Neural cell (in vitro differentiated cells): ENCODE results near the gene RIPOR2. TPM values are rescaled to one million over a fixed set of nuclear protein-coding genes. Genes with fewer than 3 reads are reported as not detected.

Experiments
- H2AFZ ChIP-seq: fragments of 200-600, 300-800 bp; sonication (generic), shearing (Covaris generic); 2 replicates; pipeline ENCODE4 v1.6.0; 2014; ENCODE audit warnings: low read depth, mild to moderate bottlenecking, antibody characterized with exemption, low read length, moderate library complexity
- H3F3A ChIP-seq: fragments of 200-600 bp; shearing (Covaris generic); 2 replicates; pipeline ENCODE4 v1.6.1; 2016; ENCODE audit warnings: mild to moderate bottlenecking, moderate library complexity, mixed read lengths, antibody characterized with exemption, low read length; ENCODE audit not compliant: insufficient read depth, poor library complexity, severe bottlenecking
- H3K27ac ChIP-seq: fragments of 200-600, 300-800 bp; sonication (generic), shearing (Covaris generic); 2 replicates; pipeline ENCODE4 v1.5.1; 2014; ENCODE audit warnings: mild to moderate bottlenecking, low read length, moderate library complexity
- H3K27me3 ChIP-seq: fragments of 300-800, 200-600 bp; sonication (generic), shearing (Covaris generic); 2 replicates; pipeline ENCODE4 v1.6.0; 2014; ENCODE audit warnings: mild to moderate bottlenecking, low read depth, low read length, moderate library complexity; ENCODE audit not compliant: insufficient read depth
- H3K36me3 ChIP-seq: fragments of 300-800, 200-600 bp; sonication (generic), shearing (Covaris generic); 2 replicates; pipeline ENCODE4 v1.5.1; 2014; ENCODE audit warnings: mild to moderate bottlenecking, antibody characterized with exemption, low read length, moderate library complexity; ENCODE audit not compliant: insufficient read depth
- H3K4me2 ChIP-seq: fragments of 300-800, 200-600 bp; sonication (generic), shearing (Covaris generic); 2 replicates; pipeline ENCODE4 v1.6.0; 2014; ENCODE audit warnings: mild to moderate bottlenecking, low read length
- H3K4me3 ChIP-seq: fragments of 300-800, 200-600 bp; sonication (generic), shearing (Covaris generic); 2 replicates; pipeline ENCODE4 v1.5.1; 2014; ENCODE audit warnings: mild to moderate bottlenecking, low read length, moderate library complexity
- H3K79me2 ChIP-seq: fragments of 200-600 bp; shearing (Covaris generic); replicated peaks from 2 replicates; pipeline ENCODE4 v1.6.0; 2014; ENCODE audit warnings: mild to moderate bottlenecking, low read length, moderate library complexity; ENCODE audit not compliant: insufficient read depth
- H3K9ac ChIP-seq: fragments of 300-800, 200-600 bp; sonication (generic), shearing (Covaris generic); 2 replicates; pipeline ENCODE4 v1.6.1; 2016; ENCODE audit warnings: mild to moderate bottlenecking, low read length, mixed read lengths
- H3K9me2 ChIP-seq: fragments of 200-600 bp; shearing (Covaris generic); 2 replicates; pipeline ENCODE4 v1.6.1; 2016; ENCODE audit warnings: mild to moderate bottlenecking, low read length, mixed read lengths; ENCODE audit not compliant: insufficient read depth
- H3K9me3 ChIP-seq: fragments of 200-600, 300-800 bp; sonication (generic), shearing (Covaris generic); 2 replicates; pipeline ENCODE4 v1.6.1; 2016; ENCODE audit warnings: mild to moderate bottlenecking, mixed run types, low read length, moderate library complexity, mixed read lengths
- H4K20me1 ChIP-seq: fragments of 200-600 bp; shearing (Covaris generic); 2 replicates; pipeline ENCODE4 v1.6.1; 2016; ENCODE audit warnings: mild to moderate bottlenecking, mixed run types; ENCODE audit not compliant: insufficient read depth
- EP300 ChIP-seq: fragments of 450-650 bp; conservative IDR thresholded peaks from 2 replicates; pipeline ENCODE4 v1.6.1; 2014; ENCODE audit warnings: antibody characterized with exemption, mild to moderate bottlenecking, moderate library complexity; ENCODE audit not compliant: poor library complexity, severe bottlenecking
- EZH2 ChIP-seq: fragments of 200-600, 300-800 bp; shearing (Covaris generic), sonication (generic); IDR thresholded peaks from 2 replicates; pipeline ENCODE4 v1.6.1; 2014; ENCODE audit warnings: antibody characterized with exemption, low read length, borderline replicate concordance, mild to moderate bottlenecking; ENCODE audit not compliant: insufficient read depth, poor library complexity, severe bottlenecking
- MXI1 ChIP-seq: fragments of 450-650 bp; conservative IDR thresholded peaks from 2 replicates; pipeline ENCODE4 v1.6.1; 2014; ENCODE audit warnings: antibody characterized with exemption, mild to moderate bottlenecking; ENCODE audit not compliant: poor library complexity, severe bottlenecking
- POLR2AphosphoS5 ChIP-seq: IDR thresholded peaks from 2 replicates; pipeline ENCODE4 v1.6.1; 2012
- RAD21 ChIP-seq: fragments of 450-650 bp; conservative IDR thresholded peaks from 2 replicates; pipeline ENCODE4 v1.6.1; 2014; ENCODE audit warnings: antibody characterized with exemption, mild to moderate bottlenecking, moderate library complexity
- SMC3 ChIP-seq: fragments of 450-650 bp; conservative IDR thresholded peaks from 2 replicates; pipeline ENCODE4 v1.6.1; 2014; ENCODE audit warnings: antibody characterized with exemption, mild to moderate bottlenecking, moderate library complexity; ENCODE audit not compliant: poor library complexity
- TAF1 ChIP-seq: IDR thresholded peaks from 2 replicates; pipeline ENCODE4 v1.6.1; 2012; ENCODE audit warnings: low read depth
- polyA plus RNA-seq: library from polyadenylated mRNA; depleted of rRNA; stranded (reverse); fragments of >200 nt; gene quantifications from 2 replicates; pipeline ENCODE4 v1.2.3, GENCODE V29; 2014
- TF ChIP-seq, protein P1 (sequence below): fragments of 450-650 bp; IDR thresholded peaks from 2 replicates; pipeline ENCODE4 v1.5.1; 2014; ENCODE audit warnings: antibody characterized with exemption, mild to moderate bottlenecking, moderate library complexity; ENCODE audit not compliant: poor library complexity, severe bottlenecking
- TF ChIP-seq, protein P2 (sequence below): IDR thresholded peaks from 2 replicates; pipeline ENCODE4 v1.6.1; 2012; ENCODE audit warnings: borderline replicate concordance

Gene RIPOR2
- polyA plus RNA-seq, 1 donor from 2014 or later: 83.8 TPM

DNA sequence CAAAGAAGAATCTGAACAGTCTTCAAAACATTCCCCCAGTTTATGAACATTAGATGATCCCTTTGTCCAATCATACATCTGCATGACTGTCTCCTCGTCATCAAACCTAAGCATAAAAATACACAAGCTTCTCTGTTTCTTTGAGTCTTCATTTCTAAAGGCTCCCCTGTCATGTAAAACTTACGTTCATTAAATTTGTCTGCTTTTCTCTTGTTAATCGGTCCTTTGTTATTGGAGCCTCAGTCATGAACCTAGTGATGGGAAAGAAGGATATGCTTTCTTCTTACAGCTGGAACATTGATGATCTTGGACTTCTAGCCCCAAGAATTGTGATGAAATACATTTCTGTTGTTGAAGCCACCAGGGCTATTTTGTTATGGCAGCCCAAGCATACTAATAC, 18.0 kb upstream of the RIPOR2 start:
- Histone ChIP-seq H4K20me1 (no peaks in the 10 kb centered on the region), H3K9me2 (no peaks in the 10 kb centered on the region), H3K4me2 (no peak overlapping the region), H3K27ac (no peak overlapping the region), H3K4me3 (no peak overlapping the region), H3F3A (no peaks in the 10 kb centered on the region), H2AFZ (no peak overlapping the region), H3K27me3 (no peaks in the 10 kb centered on the region), H3K36me3 (no peaks in the 10 kb centered on the region), H3K9me3 (no peaks in the 10 kb centered on the region), H3K9ac (no peak overlapping the region), H3K79me2 (no peaks in the 10 kb centered on the region)
- no peak for TF ChIP-seq EZH2
- TF ChIP-seq SMC3: no peak
- no peak for TF ChIP-seq EP300
- no peak for TF ChIP-seq RAD21
- no peak for TF ChIP-seq TAF1
- TF ChIP-seq, protein P1, sequence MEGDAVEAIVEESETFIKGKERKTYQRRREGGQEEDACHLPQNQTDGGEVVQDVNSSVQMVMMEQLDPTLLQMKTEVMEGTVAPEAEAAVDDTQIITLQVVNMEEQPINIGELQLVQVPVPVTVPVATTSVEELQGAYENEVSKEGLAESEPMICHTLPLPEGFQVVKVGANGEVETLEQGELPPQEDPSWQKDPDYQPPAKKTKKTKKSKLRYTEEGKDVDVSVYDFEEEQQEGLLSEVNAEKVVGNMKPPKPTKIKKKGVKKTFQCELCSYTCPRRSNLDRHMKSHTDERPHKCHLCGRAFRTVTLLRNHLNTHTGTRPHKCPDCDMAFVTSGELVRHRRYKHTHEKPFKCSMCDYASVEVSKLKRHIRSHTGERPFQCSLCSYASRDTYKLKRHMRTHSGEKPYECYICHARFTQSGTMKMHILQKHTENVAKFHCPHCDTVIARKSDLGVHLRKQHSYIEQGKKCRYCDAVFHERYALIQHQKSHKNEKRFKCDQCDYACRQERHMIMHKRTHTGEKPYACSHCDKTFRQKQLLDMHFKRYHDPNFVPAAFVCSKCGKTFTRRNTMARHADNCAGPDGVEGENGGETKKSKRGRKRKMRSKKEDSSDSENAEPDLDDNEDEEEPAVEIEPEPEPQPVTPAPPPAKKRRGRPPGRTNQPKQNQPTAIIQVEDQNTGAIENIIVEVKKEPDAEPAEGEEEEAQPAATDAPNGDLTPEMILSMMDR: no peak
- TF ChIP-seq MXI1: no peak
- no peak for TF ChIP-seq POLR2AphosphoS5
- TF ChIP-seq, protein P2, sequence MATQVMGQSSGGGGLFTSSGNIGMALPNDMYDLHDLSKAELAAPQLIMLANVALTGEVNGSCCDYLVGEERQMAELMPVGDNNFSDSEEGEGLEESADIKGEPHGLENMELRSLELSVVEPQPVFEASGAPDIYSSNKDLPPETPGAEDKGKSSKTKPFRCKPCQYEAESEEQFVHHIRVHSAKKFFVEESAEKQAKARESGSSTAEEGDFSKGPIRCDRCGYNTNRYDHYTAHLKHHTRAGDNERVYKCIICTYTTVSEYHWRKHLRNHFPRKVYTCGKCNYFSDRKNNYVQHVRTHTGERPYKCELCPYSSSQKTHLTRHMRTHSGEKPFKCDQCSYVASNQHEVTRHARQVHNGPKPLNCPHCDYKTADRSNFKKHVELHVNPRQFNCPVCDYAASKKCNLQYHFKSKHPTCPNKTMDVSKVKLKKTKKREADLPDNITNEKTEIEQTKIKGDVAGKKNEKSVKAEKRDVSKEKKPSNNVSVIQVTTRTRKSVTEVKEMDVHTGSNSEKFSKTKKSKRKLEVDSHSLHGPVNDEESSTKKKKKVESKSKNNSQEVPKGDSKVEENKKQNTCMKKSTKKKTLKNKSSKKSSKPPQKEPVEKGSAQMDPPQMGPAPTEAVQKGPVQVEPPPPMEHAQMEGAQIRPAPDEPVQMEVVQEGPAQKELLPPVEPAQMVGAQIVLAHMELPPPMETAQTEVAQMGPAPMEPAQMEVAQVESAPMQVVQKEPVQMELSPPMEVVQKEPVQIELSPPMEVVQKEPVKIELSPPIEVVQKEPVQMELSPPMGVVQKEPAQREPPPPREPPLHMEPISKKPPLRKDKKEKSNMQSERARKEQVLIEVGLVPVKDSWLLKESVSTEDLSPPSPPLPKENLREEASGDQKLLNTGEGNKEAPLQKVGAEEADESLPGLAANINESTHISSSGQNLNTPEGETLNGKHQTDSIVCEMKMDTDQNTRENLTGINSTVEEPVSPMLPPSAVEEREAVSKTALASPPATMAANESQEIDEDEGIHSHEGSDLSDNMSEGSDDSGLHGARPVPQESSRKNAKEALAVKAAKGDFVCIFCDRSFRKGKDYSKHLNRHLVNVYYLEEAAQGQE: no peak

DNA sequence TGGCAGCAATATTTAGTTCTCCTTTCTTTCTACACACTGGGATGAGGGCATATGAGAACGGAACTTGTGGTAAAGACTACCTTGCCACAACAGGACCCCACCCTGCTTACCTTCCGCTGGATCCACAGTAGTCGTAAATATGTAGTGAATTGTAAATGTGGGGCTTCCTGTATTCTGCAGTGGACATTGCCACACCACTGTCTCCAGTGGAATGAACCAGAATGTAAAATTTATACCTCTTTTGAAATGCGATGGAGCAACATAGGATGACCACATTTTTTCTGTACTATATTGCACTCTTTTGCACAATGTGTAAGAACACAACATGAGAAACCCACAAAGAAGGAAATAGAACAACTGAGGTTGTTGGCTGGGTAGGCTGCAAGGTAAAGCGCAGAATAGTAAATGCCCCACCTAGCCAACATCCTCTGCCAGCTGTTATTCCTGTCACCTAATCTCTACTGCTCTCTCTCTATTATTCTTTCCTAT, 16.1 kb upstream of the RIPOR2 start:
- H2AFZ ChIP-seq: no peak overlapping the region

More for the DNA sequence above, 16.1 kb upstream of the RIPOR2 start:
- TF ChIP-seq, protein P1: no peak
- TF ChIP-seq, protein P2: no peak
- TF ChIP-seq EP300 (no peak), POLR2AphosphoS5 (no peak), MXI1 (no peak), TAF1 (no peak), RAD21 (no peak), EZH2 (no peak), SMC3 (no peak)
- H3K4me3 ChIP-seq: no peak overlapping the region
- no peaks in the 10 kb centered on the region for H3K36me3 ChIP-seq
- no peak overlapping the region for H3K9ac ChIP-seq
- no peaks in the 10 kb centered on the region for H3K79me2 ChIP-seq
- no peaks in the 10 kb centered on the region for H3K27me3 ChIP-seq
- H3F3A ChIP-seq: no peaks in the 10 kb centered on the region
- H3K4me2 ChIP-seq: no peak overlapping the region
- H3K9me3 ChIP-seq: no peaks in the 10 kb centered on the region
- H4K20me1 ChIP-seq: no peaks in the 10 kb centered on the region
- no peak overlapping the region for H3K27ac ChIP-seq
- H3K9me2 ChIP-seq: no peaks in the 10 kb centered on the region
